GM23338 (cell line): ENCODE measurements around the gene MAST4. TPM values are rescaled to one million over a fixed set of nuclear protein-coding genes. Genes with fewer than 3 reads are reported as not detected.

Experiments
- ATAC-seq: fragments of 200-7000 bp; cut with Tn5 transposase; 3 replicates; pipeline ENCODE4 v1.9.1; 2020
- DNase-seq: peaks from one replicate; pipeline ENCODE4 v3.0.0-alpha.2; 2015; ENCODE audit warnings: low spot score
- H2AFZ ChIP-seq: fragments of 200-600 bp; sonication (generic); 2 replicates; pipeline ENCODE4 v1.8.0; 2016; ENCODE audit warnings: antibody characterized with exemption, mild to moderate bottlenecking, moderate library complexity
- H3F3A ChIP-seq: fragments of 200-600 bp; sonication (generic); replicated peaks from 2 replicates; pipeline ENCODE4 v1.8.0; 2017; ENCODE audit warnings: antibody characterized with exemption, mixed run types, low read depth
- H3K27ac ChIP-seq: fragments of 200-600 bp; sonication (generic); 2 replicates; pipeline ENCODE4 v1.6.1; 2016; ENCODE audit warnings: low read depth
- H3K27me3 ChIP-seq: fragments of 200-600 bp; sonication (generic); 2 replicates; pipeline ENCODE4 v1.8.0; 2016; ENCODE audit warnings: mild to moderate bottlenecking, mixed run types, moderate library complexity; ENCODE audit not compliant: insufficient read depth
- H3K36me3 ChIP-seq: fragments of 200-600 bp; sonication (generic); 2 replicates; pipeline ENCODE4 v1.8.0; 2016; ENCODE audit warnings: mild to moderate bottlenecking; ENCODE audit not compliant: insufficient read depth
- H3K4me1 ChIP-seq: fragments of 200-600 bp; sonication (generic); 2 replicates; pipeline ENCODE4 v1.8.0; 2016; ENCODE audit warnings: mild to moderate bottlenecking, moderate library complexity; ENCODE audit not compliant: insufficient read depth
- H3K4me2 ChIP-seq: fragments of 200-600 bp; sonication (generic); 2 replicates; pipeline ENCODE4 v1.7.1; 2017; ENCODE audit warnings: mixed run types
- H3K4me3 ChIP-seq: fragments of 200-600 bp; sonication (generic); 2 replicates; pipeline ENCODE4 v1.6.1; 2016; ENCODE audit warnings: mixed run types
- H3K79me2 ChIP-seq: fragments of 200-600 bp; sonication (generic); replicated peaks from 2 replicates; pipeline ENCODE4 v1.8.0; 2017; ENCODE audit warnings: mild to moderate bottlenecking; ENCODE audit not compliant: insufficient read depth
- H3K9me2 ChIP-seq: fragments of 200-600 bp; sonication (generic); 2 replicates; pipeline ENCODE4 v1.8.0; 2017; ENCODE audit not compliant: insufficient read depth
- H4K20me1 ChIP-seq: fragments of 200-600 bp; sonication (generic); replicated peaks from 2 replicates; pipeline ENCODE4 v1.8.0; 2017; ENCODE audit warnings: mild to moderate bottlenecking; ENCODE audit not compliant: insufficient read depth
- H3K27ac Mint-ChIP-seq: 2 replicates; pipeline ENCODE4 v1.8.0; 2020; ENCODE audit warnings: inconsistent platforms, mild to moderate bottlenecking, moderate library complexity, mixed read lengths
- H3K27me3 Mint-ChIP-seq: 3 replicates; pipeline ENCODE4 v1.8.0; 2022; ENCODE audit warnings: low read depth, mild to moderate bottlenecking, moderate library complexity, mixed read lengths, inconsistent platforms; ENCODE audit not compliant: insufficient read depth, poor library complexity
- H3K36me3 Mint-ChIP-seq: 3 replicates; pipeline ENCODE4 v1.8.0; 2021; ENCODE audit warnings: low read depth, mild to moderate bottlenecking, inconsistent platforms, moderate library complexity, mixed read lengths
- H3K4me1 Mint-ChIP-seq: 3 replicates; pipeline ENCODE4 v1.8.0; 2020; ENCODE audit warnings: mild to moderate bottlenecking, inconsistent platforms, mixed read lengths
- H3K4me3 Mint-ChIP-seq: 3 replicates; pipeline ENCODE4 v1.8.0; 2021; ENCODE audit warnings: moderate library complexity, mild to moderate bottlenecking, inconsistent platforms, mixed read lengths
- H3K9me3 Mint-ChIP-seq: 3 replicates; pipeline ENCODE4 v1.8.0; 2020; ENCODE audit warnings: moderate library complexity, mild to moderate bottlenecking, inconsistent platforms, mixed read lengths
- CREB1 ChIP-seq: fragments of 250-450 bp; sonication (Bioruptor Pico); IDR thresholded peaks from 2 replicates; pipeline ENCODE4 v1.5.0; 2020; ENCODE audit warnings: low read depth, mild to moderate bottlenecking, moderate library complexity
- CTCF ChIP-seq, 2 experiments: fragments of 200-600 bp in 1 of 2; sonication (generic) in 1 of 2; conservative IDR thresholded peaks; 2 replicates each; pipeline versions ENCODE4 v1.5.1 to v1.6.1; 2016 to 2017; ENCODE audit warnings: antibody characterized with exemption in 2 of 2, low read depth in 2 of 2, mild to moderate bottlenecking in 2 of 2, moderate library complexity in 1 of 2
- ETS1 ChIP-seq: IDR thresholded peaks from 2 replicates; pipeline ENCODE4 v1.6.1; 2016; ENCODE audit warnings: antibody characterized with exemption
- EZH2phosphoT487 ChIP-seq: fragments of 200-600 bp; sonication (generic); IDR thresholded peaks from one replicate; pipeline ENCODE4 v1.8.1; 2018; ENCODE audit warnings: antibody characterized with exemption; ENCODE audit not compliant: unreplicated experiment
- JUNB ChIP-seq: IDR thresholded peaks from one replicate; pipeline ENCODE4 v1.6.1; 2016; ENCODE audit warnings: antibody characterized with exemption; ENCODE audit not compliant: unreplicated experiment
- NANOG ChIP-seq: IDR thresholded peaks from 2 replicates; pipeline ENCODE4 v1.6.1; 2016; ENCODE audit warnings: antibody characterized with exemption, borderline replicate concordance
- REST ChIP-seq: IDR thresholded peaks from one replicate; pipeline ENCODE4 v1.6.1; 2018; ENCODE audit warnings: antibody characterized with exemption; ENCODE audit not compliant: unreplicated experiment
- STAT1 ChIP-seq: IDR thresholded peaks from one replicate; pipeline ENCODE4 v1.6.1; 2016; ENCODE audit warnings: antibody characterized with exemption; ENCODE audit not compliant: unreplicated experiment
- ZNF462 ChIP-seq: fragments of 250-450 bp; sonication (Bioruptor Pico); IDR thresholded peaks from 2 replicates; pipeline ENCODE4 v1.5.0; 2020; ENCODE audit warnings: mild to moderate bottlenecking, moderate library complexity
- polyA plus RNA-seq: library from polyadenylated mRNA; unstranded; fragments of >200 nt; fragmentation: Nextera tagmentation; extraction: Ambion mirVana; gene quantifications from 2 replicates; pipeline ENCODE4 v1.2.1, GENCODE V29; 2016
- total RNA-seq: library from RNA; depleted of rRNA; stranded (reverse); fragments of >200 nt; shearing (Covaris generic); gene quantifications from 2 replicates; pipeline ENCODE4 v1.2.3, GENCODE V29; 2014

The MAST4 gene
- total and polyA plus RNA-seq, 2 experiments from 2014 or later: 3.6 to 8.5 TPM

GRCh38 chr5:66849803-66850202 is 253.6 kb downstream of the MAST4 start:
- ATAC-seq (no peak), DNase-seq (no peak)
- Mint-ChIP-seq H3K27ac (peak overlapping the region; percentile 61; the same call in 1 of the 2 replicates), H3K27me3 (no peaks in the 10 kb centered on the region), H3K4me3 (no peak overlapping the region), H3K4me1 (peaks cover 20% of the 10 kb centered on the region; the same call in 2 of the 3 replicates), H3K9me3 (no peaks in the 10 kb centered on the region), H3K36me3 (no peaks in the 10 kb centered on the region)
- no peaks in the 10 kb centered on the region for H3K79me2 ChIP-seq
- H3K4me3 ChIP-seq: no peak overlapping the region
- H3K9me2 ChIP-seq: no peaks in the 10 kb centered on the region
- TF ChIP-seq ETS1 (no peak), ZNF462 (CRISPR knock-in tag) (no peak), JUNB (no peak), NANOG (no peak), EZH2phosphoT487 (no peak), REST (no peak), CTCF (conservative IDR thresholded peaks at IDR 0.05; ENCODE audit: low read depth in 2 of 2) (no peak), STAT1 (no peak), CREB1 (CRISPR knock-in tag) (no peak)
- no peaks in the 10 kb centered on the region for H3K4me1 ChIP-seq
- no peaks in the 10 kb centered on the region for H4K20me1 ChIP-seq
- no peak overlapping the region for H3K4me2 ChIP-seq
- no peaks in the 10 kb centered on the region for H3K27me3 ChIP-seq
- no peak overlapping the region for H2AFZ ChIP-seq
- no peak overlapping the region for H3K27ac ChIP-seq
- no peaks in the 10 kb centered on the region for H3K36me3 ChIP-seq
- no peaks in the 10 kb centered on the region for H3F3A ChIP-seq
